ENCODE results near the gene TXLNG.
"Not testable (repeated sequence)": the region's sequence is repeated elsewhere in the genome, so short reads cannot be mapped to it uniquely, and the experiment has no call there.

Gene TXLNG

DNA sequence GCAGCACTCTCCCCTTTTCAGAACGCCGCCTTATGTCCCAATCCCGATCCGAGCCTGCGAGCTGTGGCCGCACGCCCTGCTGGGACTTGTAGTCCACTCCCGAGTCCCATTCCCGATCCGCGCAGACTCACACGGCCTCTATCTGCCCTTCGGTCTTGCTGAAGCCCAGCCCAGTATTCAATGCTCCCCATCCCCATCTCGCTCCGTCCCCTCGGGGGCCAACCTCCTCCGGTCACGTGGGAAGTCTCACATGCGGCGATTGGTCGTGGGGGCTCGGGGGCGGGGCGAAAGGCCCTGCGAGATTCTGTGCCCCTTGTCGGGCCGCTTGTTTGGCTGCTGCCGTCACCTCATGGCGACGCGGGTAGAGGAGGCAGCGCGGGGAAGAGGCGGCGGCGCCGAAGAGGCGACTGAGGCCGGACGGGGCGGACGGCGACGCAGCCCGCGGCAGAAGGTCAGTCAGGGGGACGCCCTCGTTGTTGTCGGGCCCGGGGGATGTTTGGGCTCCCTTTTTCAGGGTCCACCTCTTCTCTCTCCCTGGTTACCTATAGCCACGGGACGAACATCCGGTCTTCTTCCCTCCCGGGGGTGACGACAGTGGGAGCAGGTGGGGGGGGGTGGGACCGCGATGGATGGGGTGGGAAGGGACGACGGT lies at the start of gene TXLNG:
Gene TXLNG (plus strand): TSS at position 328 of the 652 bp plus-strand sequence. CDS start 22 bp downstream, at position 350.
- Histone ChIP-seq H3K9me3 (ENCODE audit: low read length) (no peaks in the 10 kb centered on the region), H3K4me3 (ENCODE audit: low read depth in 1 of 2, low read length in 2 of 2) (peak within 1 kb of the TSS; percentile 77), H3K36me3 (ENCODE audit: insufficient read depth, low read length) (no peaks in the 10 kb centered on the region), H3K27ac (ENCODE audit: low read depth, low read length) (peak within 1 kb of the TSS; percentile 65), H3K27me3 (ENCODE audit: control insufficient read depth in 1 of 2, insufficient read depth in 2 of 2, low read length in 2 of 2) (no peaks in the 10 kb centered on the region), H3K4me1 (ENCODE audit: insufficient read depth, low read length) (no peaks in the 10 kb centered on the region), H3K9ac (ENCODE audit: low read length) (peak within 1 kb of the TSS; percentile 53)

DNA sequence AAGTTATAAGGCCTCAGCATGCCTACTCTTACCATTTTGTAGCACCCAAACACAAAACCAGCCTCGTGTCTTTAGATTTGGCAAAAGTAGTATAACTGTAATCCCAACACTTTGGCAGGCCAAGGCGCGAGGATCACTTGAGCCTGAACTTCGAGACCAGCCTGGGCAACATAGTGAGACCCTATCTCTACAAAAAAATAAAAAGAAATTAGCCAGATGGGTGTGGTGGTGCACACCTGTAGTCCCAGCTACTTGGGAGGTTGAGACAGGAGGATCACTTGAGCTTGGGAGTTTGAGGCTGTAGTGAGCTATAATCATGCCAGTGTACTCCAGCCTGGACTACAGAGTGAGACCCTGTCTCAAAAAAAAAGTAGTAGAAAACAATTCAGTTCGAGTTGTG lies 49.2 kb upstream of the TXLNG start:
- Histone ChIP-seq H3K4me1 (ENCODE audit: insufficient read depth, low read length) (no peaks in the 10 kb centered on the region), H3K27ac (ENCODE audit: low read depth, low read length) (no peak overlapping the region), H3K9ac (ENCODE audit: low read length) (no peak overlapping the region), H3K36me3 (ENCODE audit: insufficient read depth, low read length) (peaks cover 29% of the 10 kb centered on the region), H3K9me3 (ENCODE audit: low read length) (no peaks in the 10 kb centered on the region), H3K27me3 (ENCODE audit: control insufficient read depth in 1 of 2, insufficient read depth in 2 of 2, low read length in 2 of 2) (no peaks in the 10 kb centered on the region), H3K4me3 (ENCODE audit: low read depth in 1 of 2, low read length in 2 of 2) (no peak overlapping the region)

DNA sequence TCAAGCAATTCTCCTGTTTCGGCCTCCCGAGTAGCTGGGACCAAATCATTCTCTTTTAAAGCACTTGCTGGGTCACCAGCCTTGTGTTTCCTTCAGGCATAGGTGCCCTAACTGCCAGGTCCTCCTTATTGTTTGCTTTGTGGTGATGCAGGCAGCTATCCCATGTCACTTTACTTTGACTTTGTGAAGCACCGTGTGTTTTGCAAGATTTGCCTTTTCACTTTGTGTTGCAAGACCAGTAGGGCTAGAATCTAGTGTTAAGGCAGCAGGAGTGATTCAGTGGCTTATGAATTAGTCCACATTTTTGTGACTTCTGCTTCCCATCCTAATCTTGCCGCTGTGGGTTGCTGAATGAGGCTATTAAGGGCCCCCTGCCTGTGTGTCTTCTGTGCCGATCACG lies 46.7 kb upstream of the TXLNG start:
- Histone ChIP-seq H3K36me3 (ENCODE audit: insufficient read depth, low read length) (peaks cover 41% of the 10 kb centered on the region), H3K9ac (ENCODE audit: low read length) (no peak overlapping the region), H3K27me3 (ENCODE audit: control insufficient read depth in 1 of 2, insufficient read depth in 2 of 2, low read length in 2 of 2) (no peaks in the 10 kb centered on the region), H3K27ac (ENCODE audit: low read depth, low read length) (no peak overlapping the region), H3K4me3 (ENCODE audit: low read depth in 1 of 2, low read length in 2 of 2) (no peak overlapping the region), H3K9me3 (ENCODE audit: low read length) (no peaks in the 10 kb centered on the region), H3K4me1 (ENCODE audit: insufficient read depth, low read length) (no peaks in the 10 kb centered on the region)

DNA sequence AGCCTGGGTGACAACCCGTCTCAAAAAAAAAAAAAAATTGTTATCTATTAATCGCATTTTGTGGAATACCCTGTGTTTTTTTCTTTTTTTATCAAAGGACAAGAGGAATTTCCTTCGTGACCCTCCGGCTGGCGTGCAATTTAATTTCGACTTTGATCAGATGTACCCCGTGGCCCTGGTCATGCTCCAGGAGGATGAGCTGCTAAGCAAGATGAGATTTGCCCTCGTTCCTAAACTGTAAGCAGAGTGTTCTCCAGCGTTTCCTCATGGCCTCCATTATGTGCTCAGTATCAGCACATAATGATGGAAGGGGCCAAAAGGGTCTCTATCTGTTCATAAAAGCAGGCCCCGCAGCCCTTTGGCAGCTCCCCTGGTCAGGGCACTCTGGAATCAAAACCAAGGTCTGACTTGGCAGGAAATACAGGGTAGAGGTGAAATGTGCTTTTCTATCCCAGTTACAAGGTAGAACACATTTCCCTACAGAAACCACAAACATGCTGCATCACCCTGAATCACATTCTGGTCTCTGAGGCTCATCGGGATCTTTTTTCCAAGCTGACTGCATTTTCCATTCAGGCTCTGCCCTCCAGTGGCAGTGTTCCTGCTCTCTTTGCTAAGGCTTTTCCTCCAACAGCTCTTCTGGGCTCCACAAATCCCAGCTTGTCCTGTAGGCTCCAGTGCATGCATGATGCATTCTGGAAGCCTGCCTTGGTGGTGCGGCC lies 42.5 kb upstream of the TXLNG start:
- H3K36me3 ChIP-seq (ENCODE audit: insufficient read depth, low read length), result peaks cover 49% of the 10 kb centered on the region

DNA sequence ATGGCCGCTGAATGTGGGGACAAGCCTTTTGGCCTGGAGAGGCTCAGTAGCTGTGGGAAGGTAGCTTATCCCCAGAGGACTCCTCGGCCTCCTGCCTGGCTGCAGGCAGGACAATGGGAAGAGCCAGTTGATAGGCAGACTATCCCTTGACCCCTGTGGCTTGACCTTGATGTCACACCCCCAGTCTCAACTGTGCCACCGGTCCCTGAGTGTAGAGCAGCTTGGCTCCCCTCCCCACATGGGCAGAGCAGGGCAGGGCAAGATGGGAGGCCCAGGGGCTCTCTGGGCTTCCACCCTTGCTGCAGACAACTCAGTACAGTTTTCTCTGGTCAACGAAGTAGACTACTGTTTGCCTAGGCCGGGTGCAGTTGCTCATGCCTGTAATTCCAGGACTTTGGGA lies 41.2 kb upstream of the TXLNG start:
- Histone ChIP-seq H3K9me3 (ENCODE audit: low read length) (no peaks in the 10 kb centered on the region), H3K27ac (ENCODE audit: low read depth, low read length) (no peak overlapping the region), H3K27me3 (ENCODE audit: control insufficient read depth in 1 of 2, insufficient read depth in 2 of 2, low read length in 2 of 2) (no peaks in the 10 kb centered on the region), H3K4me3 (ENCODE audit: low read depth in 1 of 2, low read length in 2 of 2) (no peak overlapping the region), H3K36me3 (ENCODE audit: insufficient read depth, low read length) (peaks cover 56% of the 10 kb centered on the region), H3K9ac (ENCODE audit: low read length) (no peak overlapping the region), H3K4me1 (ENCODE audit: insufficient read depth, low read length) (no peaks in the 10 kb centered on the region)

More for the DNA sequence above, 42.5 kb upstream of the TXLNG start:
- H3K27me3 ChIP-seq (ENCODE audit: control insufficient read depth in 1 of 2, insufficient read depth in 2 of 2, low read length in 2 of 2), result no peaks in the 10 kb centered on the region
- no peaks in the 10 kb centered on the region for H3K4me1 ChIP-seq (ENCODE audit: insufficient read depth, low read length)
- H3K27ac ChIP-seq (ENCODE audit: low read depth, low read length), result no peak overlapping the region
- H3K4me3 ChIP-seq (ENCODE audit: low read depth in 1 of 2, low read length in 2 of 2), result no peak overlapping the region
- H3K9ac ChIP-seq (ENCODE audit: low read length), result no peak overlapping the region
- no peaks in the 10 kb centered on the region for H3K9me3 ChIP-seq (ENCODE audit: low read length)

DNA sequence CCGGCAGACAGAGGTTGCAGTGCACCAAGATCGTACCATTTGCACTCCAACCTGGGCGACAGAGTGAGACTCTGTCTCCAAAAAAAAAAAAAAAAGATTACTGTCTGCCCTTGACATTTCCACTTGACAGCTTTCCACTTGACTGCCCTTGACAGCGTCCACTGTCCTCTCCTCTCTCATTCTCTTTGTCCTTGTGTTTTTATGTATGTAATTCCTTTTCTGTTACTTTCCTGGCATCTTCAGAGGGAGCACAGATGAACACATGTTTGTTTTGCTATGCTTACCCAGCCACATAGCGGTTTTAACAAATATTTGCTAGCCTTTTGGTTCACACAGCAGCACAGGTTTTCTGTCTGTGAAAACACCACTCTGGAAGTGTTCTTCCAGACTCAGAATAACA lies 40.6 kb upstream of the TXLNG start:
- H3K27me3 ChIP-seq (ENCODE audit: control insufficient read depth in 1 of 2, insufficient read depth in 2 of 2, low read length in 2 of 2), result no peaks in the 10 kb centered on the region
- H3K36me3 ChIP-seq (ENCODE audit: insufficient read depth, low read length), result peaks cover 56% of the 10 kb centered on the region
- H3K9me3 ChIP-seq (ENCODE audit: low read length), result no peaks in the 10 kb centered on the region
- no peak overlapping the region for H3K9ac ChIP-seq (ENCODE audit: low read length)
- no peaks in the 10 kb centered on the region for H3K4me1 ChIP-seq (ENCODE audit: insufficient read depth, low read length)
- H3K27ac ChIP-seq (ENCODE audit: low read depth, low read length), result no peak overlapping the region
- H3K4me3 ChIP-seq (ENCODE audit: low read depth in 1 of 2, low read length in 2 of 2), result no peak overlapping the region

DNA sequence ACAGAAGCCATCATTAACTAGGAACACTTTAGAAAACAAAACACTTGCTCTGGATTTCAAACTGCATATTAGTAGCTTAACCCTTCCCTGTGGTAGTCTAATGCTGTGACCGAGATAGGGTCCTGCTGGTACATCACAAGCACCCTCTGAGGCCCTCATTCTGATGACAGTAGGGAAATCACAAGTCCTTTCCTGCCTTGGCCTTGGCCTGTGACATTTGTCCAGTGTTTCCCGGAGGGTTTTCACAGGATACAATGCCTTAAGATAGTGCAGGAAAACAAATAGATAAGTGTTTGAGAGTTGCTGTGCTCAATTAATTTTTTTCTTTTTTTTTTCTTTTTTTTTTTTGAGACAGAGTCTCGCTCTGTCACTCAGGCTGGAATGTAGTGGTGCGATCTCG lies 37.8 kb upstream of the TXLNG start:
- Histone ChIP-seq H3K27me3 (ENCODE audit: control insufficient read depth in 1 of 2, insufficient read depth in 2 of 2, low read length in 2 of 2) (no peaks in the 10 kb centered on the region), H3K4me3 (ENCODE audit: low read depth in 1 of 2, low read length in 2 of 2) (no peak overlapping the region), H3K4me1 (ENCODE audit: insufficient read depth, low read length) (no peaks in the 10 kb centered on the region), H3K36me3 (ENCODE audit: insufficient read depth, low read length) (peaks cover 47% of the 10 kb centered on the region), H3K27ac (ENCODE audit: low read depth, low read length) (no peak overlapping the region), H3K9me3 (ENCODE audit: low read length) (no peaks in the 10 kb centered on the region), H3K9ac (ENCODE audit: low read length) (no peak overlapping the region)

DNA sequence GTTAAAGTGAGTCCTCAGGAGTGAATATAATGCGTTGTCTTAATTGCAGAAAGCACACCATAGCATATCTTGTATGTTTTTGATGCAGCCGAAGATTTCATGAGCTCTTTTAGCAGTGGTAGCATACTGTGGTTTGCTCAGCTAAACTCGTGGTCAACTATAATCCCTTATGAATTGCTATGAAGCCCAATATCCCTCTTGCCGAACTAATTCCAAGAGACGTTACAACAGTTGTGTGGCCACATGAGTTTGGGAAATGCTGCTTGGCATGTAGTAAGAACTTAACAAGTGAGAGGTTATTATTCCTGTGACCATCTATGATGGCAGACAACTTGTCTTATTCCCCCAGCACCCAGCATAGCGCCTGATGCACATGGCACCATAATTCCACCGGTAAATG lies 36.1 kb upstream of the TXLNG start:
- Histone ChIP-seq H3K27ac (ENCODE audit: low read depth, low read length) (no peak overlapping the region), H3K27me3 (ENCODE audit: control insufficient read depth in 1 of 2, insufficient read depth in 2 of 2, low read length in 2 of 2) (no peaks in the 10 kb centered on the region), H3K36me3 (ENCODE audit: insufficient read depth, low read length) (peaks cover 42% of the 10 kb centered on the region)

DNA sequence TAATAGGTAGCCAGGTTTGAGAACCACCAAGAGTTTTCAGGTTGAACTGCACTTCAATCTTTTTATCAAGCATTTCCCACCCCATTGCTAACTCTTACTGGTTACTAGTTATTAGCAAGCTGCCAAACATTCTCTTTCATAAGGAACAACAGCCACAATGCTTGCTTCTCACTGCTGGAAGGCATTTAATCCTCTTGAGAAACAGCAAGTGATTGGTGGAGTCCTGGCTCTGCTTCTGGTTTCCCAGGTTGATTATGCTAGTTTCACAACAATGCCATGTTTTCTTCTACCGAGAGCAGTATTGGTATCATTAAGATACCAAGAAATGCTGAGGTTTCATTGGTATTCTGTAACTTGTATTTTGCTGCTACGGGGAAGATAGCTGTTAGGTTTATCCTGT lies 32.2 kb upstream of the TXLNG start:
- no peak overlapping the region for H3K4me3 ChIP-seq (ENCODE audit: low read depth in 1 of 2, low read length in 2 of 2)
- H3K9ac ChIP-seq (ENCODE audit: low read length), result no peak overlapping the region
- no peaks in the 10 kb centered on the region for H3K4me1 ChIP-seq (ENCODE audit: insufficient read depth, low read length)
- no peak overlapping the region for H3K27ac ChIP-seq (ENCODE audit: low read depth, low read length)
- H3K36me3 ChIP-seq (ENCODE audit: insufficient read depth, low read length), result peaks cover 41% of the 10 kb centered on the region
- H3K9me3 ChIP-seq (ENCODE audit: low read length), result no peaks in the 10 kb centered on the region
- H3K27me3 ChIP-seq (ENCODE audit: control insufficient read depth in 1 of 2, insufficient read depth in 2 of 2, low read length in 2 of 2), result no peaks in the 10 kb centered on the region

More for the DNA sequence above, 36.1 kb upstream of the TXLNG start:
- Histone ChIP-seq H3K4me3 (ENCODE audit: low read depth in 1 of 2, low read length in 2 of 2) (no peak overlapping the region), H3K9ac (ENCODE audit: low read length) (no peak overlapping the region), H3K9me3 (ENCODE audit: low read length) (no peaks in the 10 kb centered on the region), H3K4me1 (ENCODE audit: insufficient read depth, low read length) (no peaks in the 10 kb centered on the region)

DNA sequence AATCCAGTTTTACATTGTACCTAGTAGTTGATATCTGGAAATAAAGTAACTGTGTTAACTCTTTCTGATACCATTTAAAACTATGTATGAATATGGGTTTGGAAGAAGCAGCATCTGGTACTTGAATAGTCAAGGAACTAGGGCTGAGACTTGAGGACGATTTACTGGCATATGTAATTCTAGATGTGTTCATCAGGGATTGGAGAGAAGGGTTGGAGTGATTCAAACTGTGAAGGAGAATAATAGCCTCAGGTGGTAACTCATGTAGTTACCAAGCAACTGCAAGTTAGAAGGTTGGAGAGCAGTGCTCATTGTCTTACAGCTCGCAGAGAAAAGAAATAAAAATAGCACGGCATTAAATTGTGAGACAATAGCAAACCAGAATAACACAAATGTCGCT lies 29.5 kb upstream of the TXLNG start:
- Histone ChIP-seq H3K9me3 (ENCODE audit: low read length) (no peaks in the 10 kb centered on the region), H3K9ac (ENCODE audit: low read length) (no peak overlapping the region), H3K27ac (ENCODE audit: low read depth, low read length) (no peak overlapping the region), H3K27me3 (ENCODE audit: control insufficient read depth in 1 of 2, insufficient read depth in 2 of 2, low read length in 2 of 2) (no peaks in the 10 kb centered on the region), H3K4me3 (ENCODE audit: low read depth in 1 of 2, low read length in 2 of 2) (no peak overlapping the region), H3K4me1 (ENCODE audit: insufficient read depth, low read length) (no peaks in the 10 kb centered on the region), H3K36me3 (ENCODE audit: insufficient read depth, low read length) (peaks cover 43% of the 10 kb centered on the region)

DNA sequence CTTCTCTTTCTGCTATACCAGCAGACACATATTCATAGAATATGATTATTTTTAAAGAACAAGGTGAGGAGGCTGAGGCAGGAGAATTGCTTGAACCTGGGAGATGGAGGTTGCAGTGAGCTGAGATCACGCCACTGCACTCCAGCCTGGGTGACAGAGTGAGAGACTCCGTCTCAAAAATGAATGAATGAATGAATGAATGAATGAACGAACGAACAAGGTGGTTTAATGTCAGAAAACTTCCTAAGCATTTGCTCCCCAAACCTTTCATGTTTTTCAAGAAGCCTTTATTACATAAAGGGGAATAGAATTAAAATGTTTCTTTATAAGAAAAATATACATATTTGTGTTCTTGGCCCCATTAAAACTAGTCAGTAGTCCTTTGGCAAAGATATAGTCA lies 24.8 kb upstream of the TXLNG start:
- H3K9ac ChIP-seq (ENCODE audit: low read length); H3K27me3 ChIP-seq (ENCODE audit: control insufficient read depth in 1 of 2, insufficient read depth in 2 of 2, low read length in 2 of 2); H3K27ac ChIP-seq (ENCODE audit: low read depth, low read length); H3K4me1 ChIP-seq (ENCODE audit: insufficient read depth, low read length); H3K9me3 ChIP-seq (ENCODE audit: low read length); H3K4me3 ChIP-seq (ENCODE audit: low read depth in 1 of 2, low read length in 2 of 2): not testable (repeated sequence)
- H3K36me3 ChIP-seq (ENCODE audit: insufficient read depth, low read length), result peaks cover 23% of the 10 kb centered on the region

DNA sequence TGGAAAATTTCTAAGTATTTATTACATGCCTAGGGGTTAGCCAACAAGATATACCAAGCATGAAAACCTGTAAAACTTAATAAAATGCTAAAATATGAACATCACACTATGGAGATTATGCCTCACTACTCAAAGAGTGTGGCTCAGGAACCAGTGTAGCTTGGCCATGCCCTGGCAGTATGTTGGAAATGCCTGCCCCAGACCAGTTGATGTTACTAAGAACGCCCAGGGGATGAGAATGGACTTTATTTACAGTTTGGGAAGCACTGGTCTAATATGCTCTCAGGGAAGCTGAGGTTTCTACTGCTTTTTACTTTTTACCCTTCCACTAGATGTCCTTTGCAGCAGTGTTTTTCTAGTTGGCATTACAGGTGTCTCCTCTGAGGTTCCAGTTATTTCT lies 23.7 kb upstream of the TXLNG start:
- H3K36me3 ChIP-seq (ENCODE audit: insufficient read depth, low read length), result peaks cover 15% of the 10 kb centered on the region
- H3K9me3 ChIP-seq (ENCODE audit: low read length), result no peaks in the 10 kb centered on the region
- no peak overlapping the region for H3K4me3 ChIP-seq (ENCODE audit: low read depth in 1 of 2, low read length in 2 of 2)

More for the DNA sequence above, 23.7 kb upstream of the TXLNG start:
- H3K27me3 ChIP-seq (ENCODE audit: control insufficient read depth in 1 of 2, insufficient read depth in 2 of 2, low read length in 2 of 2), result no peaks in the 10 kb centered on the region
- no peak overlapping the region for H3K9ac ChIP-seq (ENCODE audit: low read length)
- H3K4me1 ChIP-seq (ENCODE audit: insufficient read depth, low read length), result no peaks in the 10 kb centered on the region
- H3K27ac ChIP-seq (ENCODE audit: low read depth, low read length), result no peak overlapping the region
